GM21717 (cell line): ENCODE data around the gene FGF19.

Experiments used
- ATAC-seq: cut with Tn5 transposase; IDR thresholded peaks from one replicate; pipeline ENCODE4 v1.9.1; 2021; ENCODE audit warnings: mild to moderate bottlenecking, moderate library complexity; ENCODE audit not compliant: unreplicated experiment

Gene FGF19

DNA sequence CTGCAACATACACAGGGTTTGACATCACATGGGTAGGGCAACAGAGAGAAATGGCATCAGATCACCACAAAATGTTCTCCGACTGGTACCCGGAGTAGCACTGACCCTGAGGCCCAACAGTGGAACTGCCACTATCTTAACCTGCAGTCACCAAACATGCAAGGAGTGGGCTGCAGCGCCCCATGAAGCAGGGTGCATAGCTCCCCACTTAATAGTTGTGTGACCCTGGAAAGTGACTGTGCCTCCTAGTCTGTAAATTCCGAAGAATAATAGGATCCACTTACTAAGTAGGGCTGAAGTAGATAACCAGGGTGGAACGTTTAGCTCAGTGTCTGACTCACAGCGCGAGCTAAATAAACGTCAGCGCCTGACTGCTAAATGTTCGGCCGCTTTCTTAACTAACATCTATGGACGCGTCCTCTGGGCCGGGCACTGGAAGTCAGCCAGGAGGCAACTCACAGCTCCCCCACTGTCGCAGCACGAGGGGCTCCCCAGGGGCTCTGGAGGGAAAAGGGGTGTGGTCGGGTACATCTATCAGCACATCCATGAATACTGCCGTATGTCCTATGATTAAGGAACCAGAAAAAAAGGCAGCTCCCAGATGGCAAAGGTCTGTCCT lies 29.4 kb downstream of the FGF19 start:
- ATAC-seq, result no peak

DNA sequence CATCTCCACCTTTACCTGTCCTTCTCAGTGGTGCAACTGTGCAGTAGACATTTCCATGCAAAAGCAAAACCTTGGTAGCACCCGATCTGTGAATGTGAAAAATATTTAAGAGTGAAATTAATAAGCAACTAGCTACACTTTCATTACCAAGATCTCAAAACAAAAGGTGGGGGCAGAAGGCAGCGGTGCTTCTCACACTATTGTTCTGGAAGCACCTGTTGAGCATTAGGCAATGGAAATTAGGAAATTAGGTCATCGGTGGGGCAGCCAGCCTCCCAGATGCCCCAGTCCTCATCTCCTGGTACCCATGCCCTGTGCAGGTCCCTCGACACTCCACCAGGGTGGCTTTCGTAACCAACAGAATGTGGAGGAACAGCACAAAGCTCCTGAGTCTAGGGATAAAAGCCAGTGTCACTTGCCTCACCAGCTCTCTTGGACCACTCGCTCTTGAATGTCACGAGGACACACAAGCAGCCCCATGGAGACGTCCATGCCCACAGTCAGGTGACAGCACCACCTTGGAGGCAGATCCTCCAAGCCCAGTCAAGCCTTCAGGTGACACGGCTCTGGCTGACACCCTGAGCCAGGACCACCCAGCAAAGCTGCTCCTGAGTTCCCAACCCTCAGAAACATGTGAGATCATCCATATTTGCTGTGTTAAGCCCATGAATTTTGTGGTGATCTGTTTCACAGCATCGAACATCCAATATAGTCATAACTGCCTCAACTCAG lies 31.9 kb downstream of the FGF19 start:
- no peak for ATAC-seq

- no peak for ATAC-seq
These were observed 33.5 kb downstream of the FGF19 start for GRCh38 chr11:69670158-69670845.

GRCh38 chr11:69669486-69669885 lies 34.3 kb downstream of the FGF19 start:
- ATAC-seq, result no peak

- no peak for ATAC-seq
These were observed 35.9 kb downstream of the FGF19 start for GRCh38 chr11:69667619-69668604.

DNA sequence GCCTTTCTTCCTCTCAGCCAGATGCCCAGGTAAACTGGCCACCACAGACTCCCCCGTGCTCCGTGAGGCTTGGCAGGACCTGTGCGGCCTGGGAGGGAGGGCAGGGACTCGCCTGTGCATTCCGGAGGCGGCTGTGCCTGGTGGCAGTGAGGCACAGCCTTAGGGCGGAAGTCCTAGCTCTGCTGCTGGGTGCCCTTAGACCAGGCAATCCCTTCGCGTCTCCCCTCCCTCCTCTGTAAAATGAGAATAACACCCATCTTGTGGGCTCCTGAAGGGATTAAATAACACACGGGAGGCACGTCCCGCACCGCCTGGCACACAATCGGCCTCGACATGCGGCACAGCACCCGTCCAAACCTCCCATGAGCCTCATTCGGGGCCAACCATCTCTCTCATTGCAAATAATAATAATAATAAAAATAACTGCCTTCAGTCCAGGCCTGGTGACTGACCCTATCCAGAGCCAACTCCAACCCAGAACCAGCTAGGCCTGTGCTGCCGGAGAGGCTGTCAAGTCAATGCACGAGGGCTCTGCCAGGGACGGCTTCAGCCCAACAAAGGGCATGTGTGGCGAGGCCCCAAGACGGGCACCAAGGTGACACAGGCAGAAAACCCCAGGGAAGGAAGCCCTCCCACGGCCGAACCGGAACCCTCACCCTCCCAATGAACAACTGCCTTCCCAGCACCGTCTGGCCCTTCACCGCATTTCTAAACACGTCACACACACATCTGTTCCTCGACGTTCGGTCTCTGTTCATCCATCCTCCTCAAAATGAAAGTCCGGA lies 36.9 kb downstream of the FGF19 start:
- no peak for ATAC-seq

DNA sequence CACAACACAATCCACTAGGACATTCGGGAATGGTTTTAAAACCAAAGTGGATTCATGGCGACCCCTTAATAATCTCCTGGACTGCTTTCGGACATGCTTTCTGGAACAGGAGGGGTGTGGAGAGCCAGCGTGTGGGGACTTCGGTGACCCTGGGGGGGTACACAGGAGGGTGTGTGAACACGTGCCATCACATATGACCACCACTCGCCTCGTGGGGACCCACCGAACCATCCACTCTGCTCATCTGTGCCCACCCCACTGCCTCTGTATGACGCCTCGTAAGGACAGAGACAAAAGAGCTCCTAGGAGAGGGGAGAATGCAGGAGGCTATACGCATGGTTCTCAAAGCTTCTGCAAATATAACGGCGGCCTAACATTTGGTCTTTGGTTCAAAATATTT lies 37.6 kb downstream of the FGF19 start:
- no peak for ATAC-seq

DNA sequence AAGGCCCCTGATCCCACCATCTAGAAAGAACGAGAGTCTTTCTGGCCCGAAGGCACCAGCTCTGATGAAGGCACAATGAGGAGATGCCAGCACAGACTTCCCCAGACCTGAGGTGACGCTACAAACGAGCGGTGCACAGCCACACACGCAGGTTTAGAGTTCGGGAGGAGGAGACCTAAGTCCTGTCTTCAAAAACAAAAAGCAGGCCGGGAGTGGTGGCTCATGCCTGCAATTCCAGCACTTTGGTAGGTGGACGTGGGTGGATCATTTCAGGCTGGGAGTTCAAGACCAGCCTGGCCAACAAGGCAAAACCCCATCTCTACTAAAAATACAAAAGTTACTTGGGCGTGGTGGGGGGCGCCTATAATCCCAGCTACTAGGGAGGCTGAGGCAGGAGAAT lies 38.2 kb downstream of the FGF19 start:
- no peak for ATAC-seq

- ATAC-seq, result no peak
These were observed 38.9 kb downstream of the FGF19 start for GRCh38 chr11:69664901-69665300.

- ATAC-seq, result no peak
These were observed 39.6 kb downstream of the FGF19 start for GRCh38 chr11:69664103-69664775.

DNA sequence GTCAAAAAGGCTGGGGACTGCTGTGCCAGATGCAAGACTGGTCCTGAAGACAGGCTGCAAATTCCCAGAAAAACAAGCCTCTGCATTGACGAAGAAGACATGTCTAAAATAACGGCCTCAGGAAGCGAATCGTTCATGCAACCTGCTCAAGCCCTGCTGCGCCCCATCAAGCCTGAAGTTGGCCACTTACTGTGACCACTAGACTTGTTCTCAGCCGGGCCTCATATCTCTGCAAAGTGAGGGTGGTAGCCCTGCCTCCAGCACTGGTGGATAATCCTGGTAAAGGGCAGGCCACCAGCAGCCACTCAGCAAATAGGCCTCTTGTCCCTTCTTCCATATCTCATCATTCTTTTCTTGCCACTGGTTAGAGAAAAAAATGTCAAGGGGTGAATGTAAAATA lies 40.5 kb downstream of the FGF19 start:
- no peak for ATAC-seq

GRCh38 chr11:69662806-69663205 lies 41.0 kb downstream of the FGF19 start:
- no peak for ATAC-seq

GRCh38 chr11:69662021-69662698 lies 41.7 kb downstream of the FGF19 start:
- no peak for ATAC-seq

DNA sequence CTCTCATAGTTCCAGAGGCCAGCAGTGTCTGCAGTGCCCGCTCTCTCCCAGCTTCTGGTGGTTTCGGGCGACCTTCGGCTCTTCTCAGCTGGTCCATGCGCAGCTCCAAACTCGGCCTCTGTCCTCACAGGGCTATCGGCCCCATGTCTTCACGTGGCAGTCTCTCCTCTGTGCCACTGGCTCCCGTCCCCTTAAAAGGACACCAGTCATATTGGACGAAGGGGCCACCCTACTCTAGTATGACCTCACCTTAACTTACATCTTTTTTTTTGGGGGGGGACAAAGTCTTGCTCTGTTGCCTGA lies 42.5 kb downstream of the FGF19 start:
- no peak for ATAC-seq

GRCh38 chr11:69660001-69660500 lies 43.8 kb downstream of the FGF19 start:
- ATAC-seq, result no peak

- ATAC-seq, result no peak
These were observed 44.2 kb downstream of the FGF19 start for GRCh38 chr11:69659591-69659990.

DNA sequence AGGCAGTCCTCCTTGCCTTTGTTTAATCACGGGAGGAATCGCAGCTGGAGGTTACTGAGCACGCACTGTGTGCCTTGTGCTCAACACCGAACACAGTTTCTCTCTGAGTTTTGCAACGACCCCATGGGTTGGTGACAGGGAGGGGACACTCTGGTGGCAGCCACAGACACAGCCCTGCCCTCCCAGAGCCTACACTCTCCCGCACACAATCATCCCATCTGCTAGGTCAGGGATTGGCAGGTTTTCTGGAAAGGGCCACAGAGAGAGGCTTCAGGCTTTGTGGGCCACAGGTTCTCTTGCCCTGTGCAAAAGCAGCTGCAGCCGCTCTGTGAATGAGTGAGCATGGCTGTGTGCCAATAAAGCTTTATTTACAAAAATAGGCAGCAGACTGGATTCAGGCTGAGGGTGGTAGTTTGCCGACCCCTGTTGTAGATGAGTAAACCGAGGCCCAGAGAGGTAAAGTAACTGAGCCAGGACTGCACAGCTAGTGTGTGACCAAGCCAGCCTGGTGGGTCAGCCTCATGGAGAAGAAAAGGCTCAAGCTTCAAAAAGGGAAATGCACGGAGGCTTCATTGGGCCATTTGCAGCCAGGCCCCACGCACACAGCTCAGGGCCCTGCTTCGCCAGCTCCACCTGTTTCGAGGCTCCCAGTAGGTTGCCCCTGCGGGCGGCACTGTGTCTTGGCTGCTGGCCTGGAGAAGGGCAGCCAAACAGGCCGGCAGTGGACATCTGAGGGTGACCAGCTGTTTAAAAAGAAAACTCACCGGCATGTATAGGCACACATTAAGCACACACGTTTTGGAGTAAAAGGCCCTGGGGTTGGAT lies 45.0 kb downstream of the FGF19 start:
- no peak for ATAC-seq

DNA sequence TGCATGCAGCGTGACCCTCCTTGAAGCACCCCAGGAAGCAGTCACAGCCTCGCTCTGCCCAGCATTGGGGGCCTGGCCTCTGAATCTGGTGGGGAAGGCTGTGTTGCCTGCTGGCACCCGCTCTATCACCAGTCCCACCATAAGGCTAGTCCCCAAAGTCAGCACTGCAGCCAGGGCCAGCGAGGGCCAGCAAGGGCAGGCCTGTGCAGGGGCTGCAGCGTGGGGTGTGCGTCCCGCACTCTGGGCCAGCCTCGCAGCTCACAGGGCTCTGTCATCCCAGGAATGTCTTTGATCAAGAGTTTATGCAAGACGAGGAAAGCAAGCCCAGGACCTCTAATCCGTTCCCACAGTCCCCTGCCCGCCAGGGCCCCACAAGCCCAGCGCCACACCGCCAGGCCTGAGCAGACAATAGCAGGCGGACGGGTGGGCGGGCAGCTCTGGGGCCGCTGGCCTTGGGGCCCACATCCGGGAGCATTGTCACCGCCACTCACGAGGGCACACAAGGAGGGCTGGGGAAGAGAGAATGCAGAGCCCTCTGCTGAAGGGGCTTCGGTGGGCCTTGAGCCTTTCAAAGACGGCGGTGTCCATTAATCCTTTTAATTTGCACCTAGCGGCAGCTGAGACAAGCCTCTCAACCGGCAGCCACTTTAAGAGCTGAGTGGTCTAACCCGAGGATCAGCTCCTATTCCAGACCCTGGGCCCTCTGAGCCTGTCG lies 45.8 kb downstream of the FGF19 start:
- no peak for ATAC-seq
